Measurements from ENCODE around the gene DAP3.
"Not testable (repeated sequence)": the region's sequence is repeated elsewhere in the genome, so short reads cannot be mapped to it uniquely, and the experiment has no call there.

GRCh38 chr1:155763989-155764388 lies 75.1 kb downstream of the DAP3 start:
- TF ChIP-seq CTCF, POLR2AphosphoS5 (IDR thresholded peaks at IDR 0.05): not testable (repeated sequence)

All from prostate gland (tissue), 2 donors.